Hepatocyte (in vitro differentiated cells): Measurements from ENCODE around the gene CYP3A7. TPM values are rescaled to one million over a fixed set of nuclear protein-coding genes. Genes with fewer than 3 reads are reported as not detected.
"Not testable (repeated sequence)": the region's sequence is repeated elsewhere in the genome, so short reads cannot be mapped to it uniquely, and the experiment has no call there.

Experiments used
- DNase-seq: peaks from one replicate; pipeline ENCODE4 v3.0.0-alpha.2; 2016; ENCODE audit warnings: low spot score
- H2AFZ ChIP-seq: fragments of 200-600 bp; sonication (generic); 2 replicates; pipeline ENCODE4 v1.6.0; 2016; ENCODE audit warnings: antibody characterized with exemption, mild to moderate bottlenecking
- H3K27ac ChIP-seq: fragments of 200-600 bp; sonication (generic); 2 replicates; pipeline ENCODE4 v1.5.1; 2016; ENCODE audit warnings: mild to moderate bottlenecking
- H3K27me3 ChIP-seq: fragments of 200-600 bp; sonication (generic); 2 replicates; pipeline ENCODE4 v1.6.1; 2016
- H3K36me3 ChIP-seq: fragments of 200-600 bp; sonication (generic); replicated peaks from 2 replicates; pipeline ENCODE4 v1.5.1; 2016; ENCODE audit warnings: low read depth; ENCODE audit not compliant: insufficient read depth
- H3K4me1 ChIP-seq: fragments of 200-600 bp; sonication (generic); 2 replicates; pipeline ENCODE4 v1.5.1; 2016; ENCODE audit warnings: mild to moderate bottlenecking, moderate library complexity; ENCODE audit not compliant: insufficient read depth
- H3K4me2 ChIP-seq: fragments of 200-600 bp; sonication (generic); 2 replicates; pipeline ENCODE4 v1.6.0; 2016
- H3K4me3 ChIP-seq: fragments of 200-600 bp; sonication (generic); 2 replicates; pipeline ENCODE4 v1.5.1; 2016; ENCODE audit warnings: mild to moderate bottlenecking
- H3K79me2 ChIP-seq: fragments of 200-600 bp; sonication (generic); 2 replicates; pipeline ENCODE4 v1.6.0; 2017; ENCODE audit warnings: mild to moderate bottlenecking
- H3K9me2 ChIP-seq: fragments of 200-600 bp; sonication (generic); replicated peaks from 2 replicates; pipeline ENCODE4 v1.6.0; 2017; ENCODE audit warnings: mild to moderate bottlenecking; ENCODE audit not compliant: insufficient read depth
- H3K9me3 ChIP-seq: fragments of 200-600 bp; sonication (generic); 2 replicates; pipeline ENCODE4 v1.5.1; 2016; ENCODE audit warnings: low read depth, mild to moderate bottlenecking
- H4K20me1 ChIP-seq: fragments of 200-600 bp; sonication (generic); 2 replicates; pipeline ENCODE4 v1.6.0; 2016; ENCODE audit warnings: mild to moderate bottlenecking; ENCODE audit not compliant: insufficient read depth, poor library complexity, severe bottlenecking
- CTCF ChIP-seq: fragments of 200-600 bp; sonication (generic); IDR thresholded peaks from 2 replicates; pipeline ENCODE4 v1.5.1; 2016; ENCODE audit warnings: antibody characterized with exemption, mild to moderate bottlenecking; ENCODE audit not compliant: poor library complexity
- EZH2 ChIP-seq: fragments of 200-600 bp; sonication (generic); IDR thresholded peaks from 2 replicates; pipeline ENCODE4 v1.6.1; 2016; ENCODE audit warnings: antibody characterized with exemption, mild to moderate bottlenecking, borderline replicate concordance
- EZH2phosphoT487 ChIP-seq: fragments of 200-600 bp; sonication (generic); IDR thresholded peaks from one replicate; pipeline ENCODE4 v1.6.1; 2018; ENCODE audit warnings: antibody characterized with exemption, mild to moderate bottlenecking, low read depth, moderate library complexity; ENCODE audit not compliant: unreplicated experiment, severe bottlenecking
- WGBS: methylation state at CpG from one replicate; pipeline ENCODE4 v1.1.6; 2016; ENCODE audit warnings: low lambda C conversion rate; ENCODE audit errors: missing lambda C conversion rate; 5-methylcytosine and 5-hydroxymethylcytosine counted together
- polyA plus RNA-seq: library from polyadenylated mRNA; unstranded; fragments of >200 nt; fragmentation: Nextera tagmentation; extraction: Ambion mirVana; gene quantifications from 2 replicates; pipeline ENCODE4 v1.2.1, GENCODE V29; 2016
- total RNA-seq: library from RNA; depleted of rRNA; stranded (reverse); fragments of >200 nt; gene quantifications from 2 replicates; pipeline ENCODE4 v1.2.3, GENCODE V29; 2014

The CYP3A7 gene
- total and polyA plus RNA-seq, 2 experiments from 2014 or later, result 444 to 770 TPM

GRCh38 chr7:99772565-99772964 lies 37.6 kb upstream of the CYP3A7 start:
- no peaks in the 10 kb centered on the region for H3K9me3 ChIP-seq
- H3K4me1 ChIP-seq, result no peaks in the 10 kb centered on the region
- H3K27ac ChIP-seq, result peak overlapping the region; percentile 70
- no peaks in the 10 kb centered on the region for H3K9me2 ChIP-seq
- peak; percentile 58 for DNase-seq
- H3K27me3 ChIP-seq, result no peaks in the 10 kb centered on the region
- no peaks in the 10 kb centered on the region for H4K20me1 ChIP-seq
- H3K4me3 ChIP-seq, result no peak overlapping the region
- no peak overlapping the region for H3K4me2 ChIP-seq
- no peaks in the 10 kb centered on the region for H3K36me3 ChIP-seq
- H2AFZ ChIP-seq, result no peak overlapping the region
- H3K79me2 ChIP-seq, result no peaks in the 10 kb centered on the region
- WGBS, result 65% methylated on average over 1 of the region's 1 CpG
- TF ChIP-seq CTCF, result no peak
- TF ChIP-seq EZH2phosphoT487, result no peak
- TF ChIP-seq EZH2, result no peak

GRCh38 chr7:99769494-99769893 lies 34.5 kb upstream of the CYP3A7 start:
- not testable (repeated sequence) for H3K4me2 ChIP-seq, H2AFZ ChIP-seq, H3K36me3 ChIP-seq, H3K9me3 ChIP-seq, H4K20me1 ChIP-seq, H3K9me2 ChIP-seq, H3K4me3 ChIP-seq, H3K79me2 ChIP-seq, DNase-seq, H3K27me3 ChIP-seq, H3K27ac ChIP-seq, H3K4me1 ChIP-seq
- 94% methylated on average over 3 of the region's 3 CpGs for WGBS

- H3K4me2 ChIP-seq, result no peak overlapping the region
- TF ChIP-seq EZH2phosphoT487, result no peak
- no peak for TF ChIP-seq CTCF
- TF ChIP-seq EZH2, result no peak
- H3K27ac ChIP-seq, result no peak overlapping the region
- H3K9me2 ChIP-seq, result no peaks in the 10 kb centered on the region
- no peak for DNase-seq
- no peaks in the 10 kb centered on the region for H3K36me3 ChIP-seq
- H3K4me1 ChIP-seq, result peaks cover under 1% of the 10 kb centered on the region
- no peaks in the 10 kb centered on the region for H3K79me2 ChIP-seq
- H4K20me1 ChIP-seq, result no peaks in the 10 kb centered on the region
- H3K9me3 ChIP-seq, result no peaks in the 10 kb centered on the region
- no peaks in the 10 kb centered on the region for H3K27me3 ChIP-seq
- H3K4me3 ChIP-seq, result no peak overlapping the region
- no peak overlapping the region for H2AFZ ChIP-seq
- WGBS, result 90% methylated on average over 2 of the region's 2 CpGs
These were observed 33.5 kb upstream of the CYP3A7 start for GRCh38 chr7:99768471-99768870.

- Histone ChIP-seq H3K79me2 (no peaks in the 10 kb centered on the region), H3K4me1 (peaks cover 8% of the 10 kb centered on the region), H2AFZ (no peak overlapping the region), H3K9me2 (no peaks in the 10 kb centered on the region), H3K27ac (no peak overlapping the region), H3K4me2 (no peak overlapping the region), H3K9me3 (no peaks in the 10 kb centered on the region), H3K27me3 (no peaks in the 10 kb centered on the region), H3K4me3 (no peak overlapping the region), H3K36me3 (no peaks in the 10 kb centered on the region), H4K20me1 (no peaks in the 10 kb centered on the region)
- no peak for TF ChIP-seq EZH2
- TF ChIP-seq CTCF, result no peak
- TF ChIP-seq EZH2phosphoT487, result no peak
- no peak for DNase-seq
- WGBS, result 63% methylated on average over 1 of the region's 1 CpG
These were observed 32.7 kb upstream of the CYP3A7 start for GRCh38 chr7:99767662-99768061.
